SK-N-SH (cell line): ENCODE results near the gene IRAK2. TPM values are rescaled to one million over a fixed set of nuclear protein-coding genes. Genes with fewer than 3 reads are reported as not detected.

Experiments used
- CTCF ChIA-PET: fragments of 300-600, 350-600 bp; formaldehyde crosslinking; extraction: SDS; loops from one replicate; lab custom pipeline; 2021; lab: Yijun Ruan, JAX
- POLR2A ChIA-PET: fragments of 350-600 bp; sonication (Branson Sonifier 250); formaldehyde crosslinking; extraction: SDS; loops from one replicate; lab custom pipeline; 2020; ENCODE audit warnings: antibody characterized with exemption, inconsistent platforms; lab: Yijun Ruan, JAX
- DNase-seq: peaks from one replicate; pipeline ENCODE4 v3.0.0; 2012
- H2AFZ ChIP-seq: fragments of 200-600 bp; sonication (generic); 2 replicates; pipeline ENCODE4 v1.8.1; 2016; ENCODE audit warnings: antibody characterized with exemption, mild to moderate bottlenecking, low read depth
- H3F3A ChIP-seq: fragments of 200-600 bp; sonication (generic); replicated peaks from 2 replicates; pipeline ENCODE3; 2016; ENCODE audit warnings: antibody characterized with exemption, mild to moderate bottlenecking; ENCODE audit not compliant: insufficient read depth
- H3K27ac ChIP-seq, 2 experiments: fragments of 200-500 bp in 1 of 2; fragments of 200-600 bp in 1 of 2; sonication (Bioruptor generic) in 1 of 2; sonication (generic), shearing (Covaris generic) in 1 of 2; 2 replicates each; pipeline versions ENCODE4 v1.5.1 to v1.6.1; 2014 to 2016; ENCODE audit warnings: low read depth in 2 of 2, inconsistent platforms in 1 of 2, low read length in 1 of 2, mild to moderate bottlenecking in 1 of 2, mixed read lengths in 1 of 2
- H3K27me3 ChIP-seq: fragments of 200-600 bp; sonication (generic), shearing (Covaris generic); 2 replicates; pipeline ENCODE4 v1.6.1; 2016; ENCODE audit warnings: mixed run types; ENCODE audit not compliant: insufficient read depth
- H3K36me3 ChIP-seq, 2 experiments: fragments of 200-500 bp in 1 of 2; fragments of 200-600 bp in 1 of 2; sonication (Bioruptor generic) in 1 of 2; sonication (generic) in 1 of 2; replicated peaks in 1 of 2; 2 replicates each; pipeline versions ENCODE3 to v1.5.1; 2014 to 2016; ENCODE audit warnings: low read length in 1 of 2, mild to moderate bottlenecking in 1 of 2; ENCODE audit not compliant: insufficient read depth in 2 of 2, control insufficient read depth in 1 of 2
- H3K4me1 ChIP-seq, 2 experiments: fragments of 200-500 bp in 1 of 2; fragments of 200-600 bp in 1 of 2; sonication (Bioruptor generic) in 1 of 2; sonication (generic), shearing (Covaris generic) in 1 of 2; 2 replicates each; pipeline versions ENCODE4 v1.5.1 to v1.6.1; 2014 to 2016; ENCODE audit warnings: low read depth in 1 of 2, low read length in 1 of 2, mixed run types in 1 of 2; ENCODE audit not compliant: insufficient read depth in 2 of 2, control insufficient read depth in 1 of 2
- H3K4me2 ChIP-seq: fragments of 200-600 bp; sonication (generic), shearing (Covaris generic); 2 replicates; pipeline ENCODE4 v1.6.1; 2017; ENCODE audit warnings: mixed run types
- H3K4me3 ChIP-seq, 2 experiments: fragments of 200-500 bp in 1 of 2; fragments of 200-600 bp in 1 of 2; sonication (Bioruptor generic) in 1 of 2; sonication (generic), shearing (Covaris generic) in 1 of 2; 2 replicates each; pipeline versions ENCODE4 v1.5.1 to v1.8.1; 2014 to 2016; ENCODE audit warnings: low read depth in 2 of 2, inconsistent platforms in 1 of 2, low read length in 1 of 2, mild to moderate bottlenecking in 1 of 2, mixed read lengths in 1 of 2, moderate library complexity in 1 of 2
- H3K79me2 ChIP-seq: fragments of 200-600 bp; sonication (generic); 2 replicates; pipeline ENCODE4 v1.8.1; 2017; ENCODE audit warnings: mild to moderate bottlenecking; ENCODE audit not compliant: insufficient read depth
- H3K9ac ChIP-seq: fragments of 200-600 bp; sonication (generic); 2 replicates; pipeline ENCODE4 v1.6.1; 2017; ENCODE audit warnings: mixed run types
- H3K9me2 ChIP-seq: fragments of 200-600 bp; sonication (generic); 2 replicates; pipeline ENCODE4 v1.6.1; 2017; ENCODE audit warnings: mixed run types
- H3K9me3 ChIP-seq: fragments of 200-600 bp; sonication (generic); 2 replicates; pipeline ENCODE4 v1.6.1; 2017; ENCODE audit warnings: mixed run types, mild to moderate bottlenecking, moderate library complexity
- H4K20me1 ChIP-seq: fragments of 200-600 bp; sonication (generic); 2 replicates; pipeline ENCODE4 v1.6.1; 2017; ENCODE audit warnings: mild to moderate bottlenecking, mixed run types; ENCODE audit not compliant: insufficient read depth
- EZH2phosphoT487 ChIP-seq: fragments of 200-600 bp; sonication (generic); IDR thresholded peaks from 2 replicates; pipeline ENCODE4 v1.6.1; 2017; ENCODE audit warnings: low read depth, mixed run types, mild to moderate bottlenecking, antibody characterized with exemption, moderate library complexity, borderline replicate concordance
- FOXM1 ChIP-seq: IDR thresholded peaks from 2 replicates; pipeline ENCODE4 v1.4.0; 2012; ENCODE audit warnings: low read depth, mild to moderate bottlenecking
- GABPA ChIP-seq: IDR thresholded peaks from 2 replicates; pipeline ENCODE4 v1.4.0; 2012; ENCODE audit warnings: low read depth, mild to moderate bottlenecking
- MEF2A ChIP-seq: IDR thresholded peaks from 2 replicates; pipeline ENCODE4 v1.4.0; 2012; ENCODE audit warnings: low read depth, borderline replicate concordance
- MXI1 ChIP-seq: IDR thresholded peaks from 2 replicates; pipeline ENCODE4 v1.6.1; 2012; ENCODE audit warnings: mild to moderate bottlenecking, low read depth, low read length, improper control_type of control experiment
- NFIC ChIP-seq: IDR thresholded peaks from 2 replicates; pipeline ENCODE4 v1.4.0; 2012; ENCODE audit warnings: borderline replicate concordance
- NRF1 ChIP-seq: IDR thresholded peaks from 2 replicates; pipeline ENCODE4 v1.6.1; 2012; ENCODE audit warnings: low read depth, mild to moderate bottlenecking, low read length
- POLR2AphosphoS5 ChIP-seq: IDR thresholded peaks from 2 replicates; pipeline ENCODE4 v1.6.1; 2012; ENCODE audit warnings: low read depth, low read length
- RFX5 ChIP-seq: IDR thresholded peaks from 2 replicates; pipeline ENCODE4 v1.6.1; 2012; ENCODE audit warnings: mild to moderate bottlenecking, improper control_type of control experiment, low read length
- RXRA ChIP-seq: IDR thresholded peaks from 2 replicates; pipeline ENCODE4 v1.4.0; 2012; ENCODE audit warnings: low read depth, mild to moderate bottlenecking, borderline replicate concordance
- SMC3 ChIP-seq: IDR thresholded peaks from 2 replicates; pipeline ENCODE4 v1.6.1; 2012; ENCODE audit warnings: low read depth, low read length, improper control_type of control experiment
- TCF12 ChIP-seq: IDR thresholded peaks from 2 replicates; pipeline ENCODE4 v1.4.0; 2012
- TEAD4 ChIP-seq: IDR thresholded peaks from 2 replicates; pipeline ENCODE4 v1.4.0; 2012; ENCODE audit warnings: mild to moderate bottlenecking, borderline replicate concordance; ENCODE audit not compliant: insufficient read depth
- YY1 ChIP-seq: IDR thresholded peaks from 2 replicates; pipeline ENCODE4 v1.4.0; 2012; ENCODE audit warnings: low read depth, mild to moderate bottlenecking
- WGBS: methylation state at CpG from one replicate; pipeline ENCODE4 v1.1.6; 2017; ENCODE audit warnings: low lambda C conversion rate; 5-methylcytosine and 5-hydroxymethylcytosine counted together
- polyA plus RNA-seq, 3 experiments: library from polyadenylated mRNA; depleted of rRNA; stranded (reverse); fragments of >200 nt; gene quantifications; 2 replicates each; pipeline ENCODE4 v1.2.3, GENCODE V29; 2012
- TF ChIP-seq, protein P1 (sequence below): IDR thresholded peaks from 2 replicates; pipeline ENCODE4 v1.4.0; 2012; ENCODE audit warnings: low read depth, borderline replicate concordance
- TF ChIP-seq, protein P2 (sequence below): IDR thresholded peaks from 2 replicates; pipeline ENCODE4 v1.6.1; 2012; ENCODE audit warnings: mild to moderate bottlenecking, low read depth, low read length, moderate library complexity
- TF ChIP-seq, protein P3 (sequence below): IDR thresholded peaks from 2 replicates; pipeline ENCODE4 v1.4.0; 2012; ENCODE audit warnings: low read depth, borderline replicate concordance
- TF ChIP-seq, protein P4 (sequence below): fragments of 150-350 bp; IDR thresholded peaks from 2 replicates; pipeline ENCODE4 v1.6.1; 2017; ENCODE audit warnings: antibody characterized with exemption, low read length, low read depth, borderline replicate concordance

The IRAK2 gene
- polyA plus RNA-seq, 1 of the 3 experiments (the other 2 are of a cell fraction), result 7.7 TPM

DNA sequence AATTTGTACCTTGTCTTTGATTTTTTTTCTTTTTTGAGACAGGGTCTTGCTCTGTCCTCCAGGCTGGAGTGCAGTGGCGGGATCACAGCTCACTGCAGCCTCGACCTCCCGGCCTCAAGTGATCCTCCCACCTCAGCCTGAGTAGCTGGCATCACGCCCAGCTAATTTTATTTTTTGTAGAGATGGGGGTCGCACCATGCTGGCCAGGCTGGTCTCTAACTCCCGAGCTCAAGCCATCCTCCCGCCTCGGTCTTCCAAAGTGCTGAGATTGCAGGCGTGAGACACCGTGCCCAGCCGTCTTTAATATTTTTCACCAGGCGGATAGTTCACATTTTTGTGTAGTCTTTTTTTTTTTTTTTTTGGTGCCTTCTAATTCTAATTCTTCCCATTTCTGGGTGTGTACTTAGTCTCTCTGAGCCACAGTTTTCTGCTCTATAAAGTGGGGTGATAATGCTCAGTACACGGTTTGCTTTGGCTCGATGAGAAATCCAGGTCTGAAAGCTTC is 83.0 kb downstream of the IRAK2 start:
- H3K79me2 ChIP-seq, result peaks cover 43% of the 10 kb centered on the region
- peak overlapping the region; percentile 100 for H2AFZ ChIP-seq
- WGBS, result 28% methylated on average over 14 of the region's 14 CpGs
- no peak overlapping the region for H3K9ac ChIP-seq
- H3K36me3 ChIP-seq, result peaks cover 2 to 34% of the 10 kb centered on the region in 2 experiments
- peaks cover 5% of the 10 kb centered on the region; the same call in 1 of the 2 replicates for H4K20me1 ChIP-seq
- no peaks in the 10 kb centered on the region for H3K27me3 ChIP-seq
- no peak for TF ChIP-seq MXI1
- TF ChIP-seq RXRA, result no peak
- no peak for TF ChIP-seq SMC3
- no peak for TF ChIP-seq TEAD4
- no peak for TF ChIP-seq FOXM1
- TF ChIP-seq POLR2AphosphoS5, result no peak
- no peak for TF ChIP-seq NFIC
- TF ChIP-seq, protein P1, sequence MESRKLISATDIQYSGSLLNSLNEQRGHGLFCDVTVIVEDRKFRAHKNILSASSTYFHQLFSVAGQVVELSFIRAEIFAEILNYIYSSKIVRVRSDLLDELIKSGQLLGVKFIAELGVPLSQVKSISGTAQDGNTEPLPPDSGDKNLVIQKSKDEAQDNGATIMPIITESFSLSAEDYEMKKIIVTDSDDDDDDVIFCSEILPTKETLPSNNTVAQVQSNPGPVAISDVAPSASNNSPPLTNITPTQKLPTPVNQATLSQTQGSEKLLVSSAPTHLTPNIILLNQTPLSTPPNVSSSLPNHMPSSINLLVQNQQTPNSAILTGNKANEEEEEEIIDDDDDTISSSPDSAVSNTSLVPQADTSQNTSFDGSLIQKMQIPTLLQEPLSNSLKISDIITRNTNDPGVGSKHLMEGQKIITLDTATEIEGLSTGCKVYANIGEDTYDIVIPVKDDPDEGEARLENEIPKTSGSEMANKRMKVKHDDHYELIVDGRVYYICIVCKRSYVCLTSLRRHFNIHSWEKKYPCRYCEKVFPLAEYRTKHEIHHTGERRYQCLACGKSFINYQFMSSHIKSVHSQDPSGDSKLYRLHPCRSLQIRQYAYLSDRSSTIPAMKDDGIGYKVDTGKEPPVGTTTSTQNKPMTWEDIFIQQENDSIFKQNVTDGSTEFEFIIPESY, result no peak
- no peak for TF ChIP-seq MEF2A
- no peak for TF ChIP-seq YY1
- TF ChIP-seq, protein P2, sequence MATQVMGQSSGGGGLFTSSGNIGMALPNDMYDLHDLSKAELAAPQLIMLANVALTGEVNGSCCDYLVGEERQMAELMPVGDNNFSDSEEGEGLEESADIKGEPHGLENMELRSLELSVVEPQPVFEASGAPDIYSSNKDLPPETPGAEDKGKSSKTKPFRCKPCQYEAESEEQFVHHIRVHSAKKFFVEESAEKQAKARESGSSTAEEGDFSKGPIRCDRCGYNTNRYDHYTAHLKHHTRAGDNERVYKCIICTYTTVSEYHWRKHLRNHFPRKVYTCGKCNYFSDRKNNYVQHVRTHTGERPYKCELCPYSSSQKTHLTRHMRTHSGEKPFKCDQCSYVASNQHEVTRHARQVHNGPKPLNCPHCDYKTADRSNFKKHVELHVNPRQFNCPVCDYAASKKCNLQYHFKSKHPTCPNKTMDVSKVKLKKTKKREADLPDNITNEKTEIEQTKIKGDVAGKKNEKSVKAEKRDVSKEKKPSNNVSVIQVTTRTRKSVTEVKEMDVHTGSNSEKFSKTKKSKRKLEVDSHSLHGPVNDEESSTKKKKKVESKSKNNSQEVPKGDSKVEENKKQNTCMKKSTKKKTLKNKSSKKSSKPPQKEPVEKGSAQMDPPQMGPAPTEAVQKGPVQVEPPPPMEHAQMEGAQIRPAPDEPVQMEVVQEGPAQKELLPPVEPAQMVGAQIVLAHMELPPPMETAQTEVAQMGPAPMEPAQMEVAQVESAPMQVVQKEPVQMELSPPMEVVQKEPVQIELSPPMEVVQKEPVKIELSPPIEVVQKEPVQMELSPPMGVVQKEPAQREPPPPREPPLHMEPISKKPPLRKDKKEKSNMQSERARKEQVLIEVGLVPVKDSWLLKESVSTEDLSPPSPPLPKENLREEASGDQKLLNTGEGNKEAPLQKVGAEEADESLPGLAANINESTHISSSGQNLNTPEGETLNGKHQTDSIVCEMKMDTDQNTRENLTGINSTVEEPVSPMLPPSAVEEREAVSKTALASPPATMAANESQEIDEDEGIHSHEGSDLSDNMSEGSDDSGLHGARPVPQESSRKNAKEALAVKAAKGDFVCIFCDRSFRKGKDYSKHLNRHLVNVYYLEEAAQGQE, result no peak
- no peak for TF ChIP-seq GABPA
- TF ChIP-seq EZH2phosphoT487, result no peak
- TF ChIP-seq TCF12, result no peak
- no peak for TF ChIP-seq RFX5
- TF ChIP-seq, protein P3, sequence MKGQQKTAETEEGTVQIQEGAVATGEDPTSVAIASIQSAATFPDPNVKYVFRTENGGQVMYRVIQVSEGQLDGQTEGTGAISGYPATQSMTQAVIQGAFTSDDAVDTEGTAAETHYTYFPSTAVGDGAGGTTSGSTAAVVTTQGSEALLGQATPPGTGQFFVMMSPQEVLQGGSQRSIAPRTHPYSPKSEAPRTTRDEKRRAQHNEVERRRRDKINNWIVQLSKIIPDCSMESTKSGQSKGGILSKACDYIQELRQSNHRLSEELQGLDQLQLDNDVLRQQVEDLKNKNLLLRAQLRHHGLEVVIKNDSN, result no peak
- TF ChIP-seq, protein P4, sequence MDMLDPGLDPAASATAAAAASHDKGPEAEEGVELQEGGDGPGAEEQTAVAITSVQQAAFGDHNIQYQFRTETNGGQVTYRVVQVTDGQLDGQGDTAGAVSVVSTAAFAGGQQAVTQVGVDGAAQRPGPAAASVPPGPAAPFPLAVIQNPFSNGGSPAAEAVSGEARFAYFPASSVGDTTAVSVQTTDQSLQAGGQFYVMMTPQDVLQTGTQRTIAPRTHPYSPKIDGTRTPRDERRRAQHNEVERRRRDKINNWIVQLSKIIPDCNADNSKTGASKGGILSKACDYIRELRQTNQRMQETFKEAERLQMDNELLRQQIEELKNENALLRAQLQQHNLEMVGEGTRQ, result no peak
- no peak for TF ChIP-seq NRF1
- no peak for DNase-seq
- peak overlapping the region; percentile 76 to 96 for H3K4me3 ChIP-seq
- peaks cover 15% of the 10 kb centered on the region; the same call in 1 of the 2 replicates for H3K9me3 ChIP-seq
- peaks cover 4% of the 10 kb centered on the region for H3F3A ChIP-seq
- H3K4me2 ChIP-seq, result peak overlapping the region; percentile 93
- peak overlapping the region in 1 of 2 experiments; percentile 65; a peak in 2 of 4 replicates for H3K27ac ChIP-seq
- POLR2A ChIA-PET, result interaction anchor here (0.8 to 1.3 kb wide), 3 partner anchors 16 to 455 kb away, joined by 4 to 5 read pairs (median 5); partner anchors contain the start of genes ARPC4 and CRELD1
- H3K9me2 ChIP-seq, result no peaks in the 10 kb centered on the region
- H3K4me1 ChIP-seq, result peaks cover 9 to 11% of the 10 kb centered on the region in 2 experiments; a peak in 3 of 4 replicates
- CTCF ChIA-PET, result interaction anchor here (0.9 to 1.5 kb wide), 4 partner anchors 11 to 491 kb away, joined by 3 to 4 read pairs (median 3); no protein-coding TSS in a partner anchor
